HG03442 (cell line): ENCODE measurements around the gene NAA60.

ENCODE experiments used
- ATAC-seq: cut with Tn5 transposase; IDR thresholded peaks from one replicate; pipeline ENCODE4 v1.9.1; 2021; ENCODE audit warnings: mild to moderate bottlenecking, moderate library complexity; ENCODE audit not compliant: unreplicated experiment

NAA60 gene

GRCh38 chr16:3536271-3536731, 92.8 kb downstream of the NAA60 start:
- no peak for ATAC-seq
